GM08714 (cell line): ENCODE results near the gene CHRNA4.

Source experiments
- H3K4me3 ChIP-seq: fragments of 200-500 bp; sonication (Bioruptor generic); 2 replicates; pipeline ENCODE4 v1.5.1; 2014; ENCODE audit warnings: mild to moderate bottlenecking, low read length, inconsistent platforms
- ZNF274 ChIP-seq: IDR thresholded peaks from 2 replicates; pipeline ENCODE4 v1.6.1; 2012; ENCODE audit warnings: mild to moderate bottlenecking, low read depth, low read length

CHRNA4 gene

DNA sequence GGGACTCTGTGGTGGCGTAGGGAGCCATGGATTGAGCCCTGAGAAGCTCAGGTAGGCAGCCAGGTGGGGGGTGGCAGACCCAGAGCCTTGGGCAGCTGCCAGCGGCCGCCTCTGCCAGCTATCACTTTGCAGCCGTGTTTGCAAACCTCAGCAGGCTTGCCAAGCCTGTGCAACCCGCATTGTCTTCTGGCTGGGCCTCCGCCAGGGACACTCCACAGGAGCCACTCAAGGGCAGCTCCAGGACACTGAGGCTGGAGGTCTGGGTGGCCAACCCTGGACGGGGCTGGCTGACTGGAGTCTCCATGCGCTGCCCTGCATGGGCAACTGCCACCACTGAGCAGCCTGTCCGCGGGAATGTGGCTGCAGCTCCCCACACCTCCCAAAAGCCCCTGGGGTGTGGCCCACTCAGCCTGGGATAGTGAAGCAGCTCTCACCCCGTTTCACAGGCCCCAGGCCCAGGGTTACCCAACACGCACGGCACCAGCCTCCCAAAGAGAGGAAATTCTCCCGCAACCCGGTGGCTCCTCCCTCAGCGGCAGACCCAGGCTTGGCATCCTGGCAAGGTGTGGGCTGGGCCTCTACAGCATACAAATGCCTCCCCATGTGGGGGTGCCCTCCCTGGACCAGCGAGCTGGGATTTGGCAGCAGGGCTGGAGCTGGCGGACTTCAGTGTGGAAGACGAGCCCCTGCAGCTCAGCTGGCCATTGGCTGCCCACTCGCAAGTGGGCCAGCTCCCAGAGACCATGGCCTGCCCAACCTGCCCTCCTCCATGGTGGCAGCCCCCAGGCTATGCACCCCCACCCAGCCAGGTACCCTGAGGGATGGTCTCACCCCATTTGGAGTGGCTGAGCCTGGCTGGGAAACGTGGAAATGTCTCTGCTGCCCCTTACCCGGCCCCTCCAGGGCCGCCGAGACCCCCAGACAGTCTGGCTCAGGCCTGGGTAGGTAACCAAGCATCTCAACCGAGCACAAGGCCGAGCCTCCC lies 2.9 kb downstream of the CHRNA4 start:
- TF ChIP-seq ZNF274 = no peak
- H3K4me3 ChIP-seq = no peak overlapping the region

- no peak overlapping the region for H3K4me3 ChIP-seq
Observed at GRCh38 chr20:63356931-63357879, 3.9 kb downstream of the CHRNA4 start.

DNA sequence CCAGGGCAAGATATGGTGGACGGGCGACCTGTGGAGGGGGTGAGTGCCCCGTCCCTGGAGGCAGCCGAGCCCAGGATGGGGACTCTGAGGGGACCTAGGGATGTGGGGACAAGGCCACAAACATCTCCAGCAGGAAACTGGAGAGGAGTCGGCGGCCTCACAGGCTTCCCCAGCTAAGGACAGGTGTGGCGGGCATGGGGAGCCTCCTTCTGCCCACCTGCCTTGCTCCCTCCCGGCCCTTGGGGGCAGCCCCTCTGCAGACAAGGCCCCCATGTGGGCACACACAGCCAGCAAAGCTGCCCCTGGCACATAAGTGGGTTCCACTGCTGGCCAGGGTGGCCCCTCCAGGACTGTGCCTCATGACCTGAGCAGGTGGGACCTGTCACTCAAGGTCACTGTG lies 4.6 kb downstream of the CHRNA4 start:
- H3K4me3 ChIP-seq = no peak overlapping the region
- no peak for TF ChIP-seq ZNF274

More at GRCh38 chr20:63356931-63357879, 3.9 kb downstream of the CHRNA4 start:
- TF ChIP-seq ZNF274 = no peak

- no peak for TF ChIP-seq ZNF274
- H3K4me3 ChIP-seq = no peak overlapping the region
Observed at GRCh38 chr20:63355781-63356295, 5.3 kb downstream of the CHRNA4 start.

GRCh38 chr20:63354636-63355350 lies 6.4 kb downstream of the CHRNA4 start:
- TF ChIP-seq ZNF274 = no peak

DNA sequence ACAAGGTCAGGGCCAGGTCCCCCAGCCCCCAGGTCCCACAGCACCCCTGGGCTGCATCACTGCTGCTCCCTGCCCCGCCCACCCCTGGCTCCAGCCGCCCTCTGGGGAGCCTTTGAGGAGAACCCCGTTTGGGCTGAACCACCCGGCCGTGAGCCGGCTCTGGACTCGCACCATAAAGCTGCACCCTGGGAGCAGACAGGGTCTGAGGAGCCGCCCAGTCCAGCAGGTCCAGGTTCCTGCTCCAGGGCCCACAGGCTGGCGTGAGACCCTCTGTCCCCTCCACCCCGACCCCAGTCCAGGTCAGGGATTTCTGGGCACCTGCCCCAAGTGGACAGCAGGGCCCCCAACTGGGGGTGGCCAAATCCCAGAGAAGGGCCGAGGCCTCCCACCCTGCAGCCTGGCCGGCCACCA lies 8.3 kb downstream of the CHRNA4 start:
- H3K4me3 ChIP-seq = no peak overlapping the region
- TF ChIP-seq ZNF274 = no peak

More at GRCh38 chr20:63354636-63355350, 6.4 kb downstream of the CHRNA4 start:
- H3K4me3 ChIP-seq = no peak overlapping the region

- no peak for TF ChIP-seq ZNF274
- H3K4me3 ChIP-seq = no peak overlapping the region
Observed at GRCh38 chr20:63351811-63352591, 9.1 kb downstream of the CHRNA4 start.

DNA sequence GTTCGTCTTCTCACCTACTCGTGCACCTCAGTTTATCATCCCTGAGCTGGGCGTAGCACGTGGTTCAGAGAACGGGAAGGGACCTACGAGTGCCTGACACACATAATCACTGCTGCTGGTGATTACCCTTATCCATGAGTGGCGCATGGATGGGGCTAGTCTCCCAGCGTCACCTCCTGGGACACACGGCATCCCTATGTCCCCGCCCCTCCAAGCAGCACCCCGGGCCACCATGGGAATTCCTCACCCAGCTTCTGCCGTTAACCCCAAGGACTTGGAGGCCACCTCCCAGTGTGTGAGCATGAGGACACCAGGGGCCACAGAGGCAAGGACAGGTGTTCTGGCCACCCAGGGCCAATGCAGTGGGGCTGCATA lies 9.8 kb downstream of the CHRNA4 start:
- no peak for TF ChIP-seq ZNF274
- H3K4me3 ChIP-seq = no peak overlapping the region

- no peak for TF ChIP-seq ZNF274
Observed at GRCh38 chr20:63350597-63351325, 10.4 kb downstream of the CHRNA4 start.

GRCh38 chr20:63350196-63350595 lies 11.0 kb downstream of the CHRNA4 start:
- no peak for TF ChIP-seq ZNF274
- no peak overlapping the region for H3K4me3 ChIP-seq

More at GRCh38 chr20:63350597-63351325, 10.4 kb downstream of the CHRNA4 start:
- H3K4me3 ChIP-seq = no peak overlapping the region

- no peak for TF ChIP-seq ZNF274
- no peak overlapping the region for H3K4me3 ChIP-seq
Observed at GRCh38 chr20:63349516-63349895, 11.6 kb downstream of the CHRNA4 start.

- TF ChIP-seq ZNF274 = no peak
- no peak overlapping the region for H3K4me3 ChIP-seq
Observed at GRCh38 chr20:63348828-63349515, 12.2 kb downstream of the CHRNA4 start.
